HEK293 (cell line): ENCODE measurements around the gene TMEM214.

ENCODE experiments used
- GLI4 ChIP-seq: fragments of 450-650 bp; formaldehyde crosslinking; IDR thresholded peaks from 2 replicates; pipeline ENCODE4 v1.5.1; 2016; ENCODE audit warnings: missing biosample characterization, missing genetic modification characterization
- PRDM2 ChIP-seq: fragments of 450-650 bp; formaldehyde crosslinking; IDR thresholded peaks from 2 replicates; pipeline ENCODE4 v1.5.1; 2016; ENCODE audit warnings: missing biosample characterization, missing genetic modification characterization, borderline replicate concordance
- TCF7L2 ChIP-seq: IDR thresholded peaks from 2 replicates; pipeline ENCODE4 v1.6.1; 2011; ENCODE audit warnings: low read depth, mild to moderate bottlenecking, inconsistent platforms, low read length, moderate library complexity, borderline replicate concordance
- WT1 ChIP-seq: fragments of 450-650 bp; formaldehyde crosslinking; IDR thresholded peaks from 2 replicates; pipeline ENCODE4 v1.5.1; 2016; ENCODE audit warnings: missing biosample characterization, missing genetic modification characterization
- ZBTB8A ChIP-seq: fragments of 450-650 bp; formaldehyde crosslinking; IDR thresholded peaks from 2 replicates; pipeline ENCODE4 v1.5.1; 2016; ENCODE audit warnings: missing biosample characterization, missing genetic modification characterization
- ZNF23 ChIP-seq: fragments of 450-650 bp; formaldehyde crosslinking; IDR thresholded peaks from 2 replicates; pipeline ENCODE4 v1.5.1; 2016; ENCODE audit warnings: missing biosample characterization, missing genetic modification characterization, borderline replicate concordance
- ZNF530 ChIP-seq: fragments of 450-650 bp; formaldehyde crosslinking; IDR thresholded peaks from 2 replicates; pipeline ENCODE4 v1.5.1; 2016; ENCODE audit warnings: low read depth, missing biosample characterization, missing genetic modification characterization
- ZNF544 ChIP-seq: fragments of 450-650 bp; formaldehyde crosslinking; IDR thresholded peaks from 2 replicates; pipeline ENCODE4 v1.5.0; 2017; ENCODE audit warnings: missing biosample characterization, missing genetic modification characterization
- ZNF596 ChIP-seq: fragments of 450-650 bp; IDR thresholded peaks from 2 replicates; pipeline ENCODE4 v1.5.0; 2018; ENCODE audit warnings: missing biosample characterization, mild to moderate bottlenecking, missing genetic modification characterization, moderate library complexity
- ZNF830 ChIP-seq: fragments of 450-650 bp; IDR thresholded peaks from 2 replicates; pipeline ENCODE4 v1.5.0; 2018; ENCODE audit warnings: missing biosample characterization, missing genetic modification characterization, low read depth, mild to moderate bottlenecking, moderate library complexity
- TF ChIP-seq, protein P1 (sequence below): fragments of 450-650 bp; formaldehyde crosslinking; IDR thresholded peaks from 2 replicates; pipeline ENCODE4 v1.5.1; 2016; ENCODE audit warnings: missing biosample characterization, missing genetic modification characterization
- TF ChIP-seq, protein P2 (sequence below): fragments of 450-650 bp; formaldehyde crosslinking; IDR thresholded peaks from 2 replicates; pipeline ENCODE4 v1.5.1; 2016; ENCODE audit warnings: missing biosample characterization, missing genetic modification characterization
- TF ChIP-seq, protein P3 (sequence below): fragments of 450-650 bp; formaldehyde crosslinking; IDR thresholded peaks from 2 replicates; pipeline ENCODE4 v1.5.1; 2016; ENCODE audit warnings: missing biosample characterization, missing genetic modification characterization
- TF ChIP-seq, protein P4 (sequence below): fragments of 450-650 bp; formaldehyde crosslinking; IDR thresholded peaks from 2 replicates; pipeline ENCODE4 v1.5.1; 2016; ENCODE audit warnings: missing biosample characterization, missing genetic modification characterization, low read depth

DNA sequence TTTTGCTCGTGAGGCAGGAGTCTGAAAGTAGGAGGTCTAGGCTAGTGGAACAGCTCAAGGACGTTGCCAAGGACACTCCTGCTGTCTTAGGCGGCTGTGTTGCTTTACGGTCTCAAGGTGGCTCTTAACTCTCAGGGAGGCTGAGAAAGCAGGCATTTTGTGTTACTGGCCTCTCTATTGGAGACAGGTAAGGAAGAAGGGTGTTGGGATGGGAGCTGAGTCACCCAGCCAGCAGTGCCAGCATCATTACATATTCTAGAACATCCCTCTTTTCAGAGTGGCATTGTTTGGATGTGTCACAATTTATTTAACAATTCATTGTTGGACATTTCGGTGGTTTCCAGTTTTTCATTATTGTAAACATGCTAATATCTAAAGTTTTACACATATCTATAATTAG lies 30.8 kb upstream of the TMEM214 start:
- TF ChIP-seq, protein P1, sequence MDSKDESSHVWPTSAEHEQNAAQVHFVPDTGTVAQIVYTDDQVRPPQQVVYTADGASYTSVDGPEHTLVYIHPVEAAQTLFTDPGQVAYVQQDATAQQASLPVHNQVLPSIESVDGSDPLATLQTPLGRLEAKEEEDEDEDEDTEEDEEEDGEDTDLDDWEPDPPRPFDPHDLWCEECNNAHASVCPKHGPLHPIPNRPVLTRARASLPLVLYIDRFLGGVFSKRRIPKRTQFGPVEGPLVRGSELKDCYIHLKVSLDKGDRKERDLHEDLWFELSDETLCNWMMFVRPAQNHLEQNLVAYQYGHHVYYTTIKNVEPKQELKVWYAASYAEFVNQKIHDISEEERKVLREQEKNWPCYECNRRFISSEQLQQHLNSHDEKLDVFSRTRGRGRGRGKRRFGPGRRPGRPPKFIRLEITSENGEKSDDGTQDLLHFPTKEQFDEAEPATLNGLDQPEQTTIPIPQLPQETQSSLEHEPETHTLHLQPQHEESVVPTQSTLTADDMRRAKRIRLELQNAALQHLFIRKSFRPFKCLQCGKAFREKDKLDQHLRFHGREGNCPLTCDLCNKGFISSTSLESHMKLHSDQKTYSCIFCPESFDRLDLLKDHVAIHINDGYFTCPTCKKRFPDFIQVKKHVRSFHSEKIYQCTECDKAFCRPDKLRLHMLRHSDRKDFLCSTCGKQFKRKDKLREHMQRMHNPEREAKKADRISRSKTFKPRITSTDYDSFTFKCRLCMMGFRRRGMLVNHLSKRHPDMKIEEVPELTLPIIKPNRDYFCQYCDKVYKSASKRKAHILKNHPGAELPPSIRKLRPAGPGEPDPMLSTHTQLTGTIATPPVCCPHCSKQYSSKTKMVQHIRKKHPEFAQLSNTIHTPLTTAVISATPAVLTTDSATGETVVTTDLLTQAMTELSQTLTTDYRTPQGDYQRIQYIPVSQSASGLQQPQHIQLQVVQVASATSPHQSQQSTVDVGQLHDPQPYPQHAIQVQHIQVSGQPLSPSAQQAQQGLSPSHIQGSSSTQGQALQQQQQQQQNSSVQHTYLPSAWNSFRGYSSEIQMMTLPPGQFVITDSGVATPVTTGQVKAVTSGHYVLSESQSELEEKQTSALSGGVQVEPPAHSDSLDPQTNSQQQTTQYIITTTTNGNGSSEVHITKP (tag by site-specific recombination) = no peak
- TF ChIP-seq, protein P2, sequence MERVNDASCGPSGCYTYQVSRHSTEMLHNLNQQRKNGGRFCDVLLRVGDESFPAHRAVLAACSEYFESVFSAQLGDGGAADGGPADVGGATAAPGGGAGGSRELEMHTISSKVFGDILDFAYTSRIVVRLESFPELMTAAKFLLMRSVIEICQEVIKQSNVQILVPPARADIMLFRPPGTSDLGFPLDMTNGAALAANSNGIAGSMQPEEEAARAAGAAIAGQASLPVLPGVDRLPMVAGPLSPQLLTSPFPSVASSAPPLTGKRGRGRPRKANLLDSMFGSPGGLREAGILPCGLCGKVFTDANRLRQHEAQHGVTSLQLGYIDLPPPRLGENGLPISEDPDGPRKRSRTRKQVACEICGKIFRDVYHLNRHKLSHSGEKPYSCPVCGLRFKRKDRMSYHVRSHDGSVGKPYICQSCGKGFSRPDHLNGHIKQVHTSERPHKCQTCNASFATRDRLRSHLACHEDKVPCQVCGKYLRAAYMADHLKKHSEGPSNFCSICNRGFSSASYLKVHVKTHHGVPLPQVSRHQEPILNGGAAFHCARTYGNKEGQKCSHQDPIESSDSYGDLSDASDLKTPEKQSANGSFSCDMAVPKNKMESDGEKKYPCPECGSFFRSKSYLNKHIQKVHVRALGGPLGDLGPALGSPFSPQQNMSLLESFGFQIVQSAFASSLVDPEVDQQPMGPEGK (tag by site-specific recombination) = no peak
- TF ChIP-seq ZNF23 (no peak), ZNF596 (tag by site-specific recombination) (no peak), TCF7L2 (no peak), ZNF544 (tag by site-specific recombination) (no peak), ZBTB8A (tag by site-specific recombination) (no peak), GLI4 (tag by site-specific recombination) (no peak), ZNF530 (tag by site-specific recombination) (no peak), WT1 (tag by site-specific recombination) (no peak), PRDM2 (no peak), ZNF830 (tag by site-specific recombination) (no peak)
- TF ChIP-seq, protein P3, sequence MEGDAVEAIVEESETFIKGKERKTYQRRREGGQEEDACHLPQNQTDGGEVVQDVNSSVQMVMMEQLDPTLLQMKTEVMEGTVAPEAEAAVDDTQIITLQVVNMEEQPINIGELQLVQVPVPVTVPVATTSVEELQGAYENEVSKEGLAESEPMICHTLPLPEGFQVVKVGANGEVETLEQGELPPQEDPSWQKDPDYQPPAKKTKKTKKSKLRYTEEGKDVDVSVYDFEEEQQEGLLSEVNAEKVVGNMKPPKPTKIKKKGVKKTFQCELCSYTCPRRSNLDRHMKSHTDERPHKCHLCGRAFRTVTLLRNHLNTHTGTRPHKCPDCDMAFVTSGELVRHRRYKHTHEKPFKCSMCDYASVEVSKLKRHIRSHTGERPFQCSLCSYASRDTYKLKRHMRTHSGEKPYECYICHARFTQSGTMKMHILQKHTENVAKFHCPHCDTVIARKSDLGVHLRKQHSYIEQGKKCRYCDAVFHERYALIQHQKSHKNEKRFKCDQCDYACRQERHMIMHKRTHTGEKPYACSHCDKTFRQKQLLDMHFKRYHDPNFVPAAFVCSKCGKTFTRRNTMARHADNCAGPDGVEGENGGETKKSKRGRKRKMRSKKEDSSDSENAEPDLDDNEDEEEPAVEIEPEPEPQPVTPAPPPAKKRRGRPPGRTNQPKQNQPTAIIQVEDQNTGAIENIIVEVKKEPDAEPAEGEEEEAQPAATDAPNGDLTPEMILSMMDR (tag by site-specific recombination) = no peak
- TF ChIP-seq, protein P4, sequence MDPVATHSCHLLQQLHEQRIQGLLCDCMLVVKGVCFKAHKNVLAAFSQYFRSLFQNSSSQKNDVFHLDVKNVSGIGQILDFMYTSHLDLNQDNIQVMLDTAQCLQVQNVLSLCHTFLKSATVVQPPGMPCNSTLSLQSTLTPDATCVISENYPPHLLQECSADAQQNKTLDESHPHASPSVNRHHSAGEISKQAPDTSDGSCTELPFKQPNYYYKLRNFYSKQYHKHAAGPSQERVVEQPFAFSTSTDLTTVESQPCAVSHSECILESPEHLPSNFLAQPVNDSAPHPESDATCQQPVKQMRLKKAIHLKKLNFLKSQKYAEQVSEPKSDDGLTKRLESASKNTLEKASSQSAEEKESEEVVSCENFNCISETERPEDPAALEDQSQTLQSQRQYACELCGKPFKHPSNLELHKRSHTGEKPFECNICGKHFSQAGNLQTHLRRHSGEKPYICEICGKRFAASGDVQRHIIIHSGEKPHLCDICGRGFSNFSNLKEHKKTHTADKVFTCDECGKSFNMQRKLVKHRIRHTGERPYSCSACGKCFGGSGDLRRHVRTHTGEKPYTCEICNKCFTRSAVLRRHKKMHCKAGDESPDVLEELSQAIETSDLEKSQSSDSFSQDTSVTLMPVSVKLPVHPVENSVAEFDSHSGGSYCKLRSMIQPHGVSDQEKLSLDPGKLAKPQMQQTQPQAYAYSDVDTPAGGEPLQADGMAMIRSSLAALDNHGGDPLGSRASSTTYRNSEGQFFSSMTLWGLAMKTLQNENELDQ = no peak
